Right lobe of liver (tissue), 6 donors: ENCODE measurements around the gene PITX2. TPM values are rescaled to one million over a fixed set of nuclear protein-coding genes. Genes with fewer than 3 reads are reported as not detected.
"Not testable (repeated sequence)": the region's sequence is repeated elsewhere in the genome, so short reads cannot be mapped to it uniquely, and the experiment has no call there.

Experiments
- ATAC-seq, 4 donors: fragments of 200-7000 bp; cut with Tn5 transposase; one replicate each; pipeline ENCODE4 v1.9.1; 2020; ENCODE audit warnings: mild to moderate bottlenecking in 4 of 4, moderate library complexity in 4 of 4
- DNase-seq, 3 donors: peaks; one replicate each; pipeline ENCODE4 v3.0.0-alpha.2; 2020
- H3K27ac ChIP-seq, 3 donors: fragments of 200-600 bp; one replicate each; pipeline ENCODE4 v1.8.0; 2022
- H3K27me3 ChIP-seq, 2 donors: fragments of 200-600 bp; one replicate each; pipeline ENCODE4 v1.8.0; 2022
- H3K36me3 ChIP-seq, 4 donors: fragments of 200-600 bp; sonication (generic) in 1 of 4; one replicate each; pipeline versions ENCODE4 v1.5.1 to v1.8.0; 2017 to 2022; ENCODE audit warnings: control low read depth in 1 of 4
- H3K4me1 ChIP-seq, 4 donors: fragments of 200-600 bp; sonication (generic) in 1 of 4; one replicate each; pipeline versions ENCODE4 v1.5.1 to v1.8.0; 2017 to 2022; ENCODE audit warnings: control low read depth in 1 of 4
- H3K4me3 ChIP-seq, 3 donors: fragments of 200-600 bp; one replicate each; pipeline ENCODE4 v1.8.0; 2022
- H3K9me3 ChIP-seq, 4 donors: fragments of 200-600 bp; sonication (generic) in 1 of 4; one replicate each; pipeline versions ENCODE4 v1.5.1 to v1.8.0; 2017 to 2022; ENCODE audit warnings: control low read depth in 1 of 4
- POLR2A ChIP-seq: fragments of 450-650 bp; IDR thresholded peaks from one replicate; pipeline ENCODE4 v1.6.1; 2017; ENCODE audit warnings: antibody characterized with exemption, mild to moderate bottlenecking
- WGBS: methylation state at CpG from one replicate; pipeline ENCODE4 v1.1.6; 2018; ENCODE audit warnings: low coverage, low lambda C conversion rate; ENCODE audit not compliant: insufficient coverage; ENCODE audit errors: missing lambda C conversion rate; 5-methylcytosine and 5-hydroxymethylcytosine counted together
- intact Hi-C, 2 donors: fragments of 100-400 bp; cut with DNase I; formaldehyde crosslinking; loops; one replicate each; pipeline versions ENCODE4 v1.11.2 to v1.14.1; 2022
- total RNA-seq, 6 experiments: library from RNA; depleted of rRNA in 2 of 6; stranded (reverse); fragments of >200 nt in 2 of 6; fragmentation: NEBNext Ultra II Directional in 3 of 6; extraction: Animal tissue kit (Norgen Biotek cat#: 25700) in 3 of 6; gene quantifications; one replicate each; pipeline versions ENCODE4 v1.1.0 to v1.2.4, GENCODE V29; 2016 to 2023
- TF ChIP-seq, protein P1 (sequence below), 4 donors: fragments of 200-600 bp in 3 of 4; fragments of 450-650 bp in 1 of 4; IDR thresholded peaks; one replicate each; pipeline versions ENCODE4 v1.5.1 to v1.8.0; 2016 to 2022; ENCODE audit warnings: antibody characterized with exemption in 4 of 4, mild to moderate bottlenecking in 2 of 4
- donor health status: DM: no; HTN: yes; CAD: no.
- donor health status: DM: no; HTN: no; CAD: no.
- donor health status: DM: no; HTN: no; CAD: no.
- donor health status: DM: no; HTN: yes; CAD: no.
- donor health status: DM: no; HTN: yes; CAD: no.

The PITX2 gene
- total RNA-seq, 6 experiments from 2014 or later, result not detected

GRCh38 chr4:110589297-110589696 is 33.6 kb downstream of the PITX2 start:
- TF ChIP-seq, protein P1, sequence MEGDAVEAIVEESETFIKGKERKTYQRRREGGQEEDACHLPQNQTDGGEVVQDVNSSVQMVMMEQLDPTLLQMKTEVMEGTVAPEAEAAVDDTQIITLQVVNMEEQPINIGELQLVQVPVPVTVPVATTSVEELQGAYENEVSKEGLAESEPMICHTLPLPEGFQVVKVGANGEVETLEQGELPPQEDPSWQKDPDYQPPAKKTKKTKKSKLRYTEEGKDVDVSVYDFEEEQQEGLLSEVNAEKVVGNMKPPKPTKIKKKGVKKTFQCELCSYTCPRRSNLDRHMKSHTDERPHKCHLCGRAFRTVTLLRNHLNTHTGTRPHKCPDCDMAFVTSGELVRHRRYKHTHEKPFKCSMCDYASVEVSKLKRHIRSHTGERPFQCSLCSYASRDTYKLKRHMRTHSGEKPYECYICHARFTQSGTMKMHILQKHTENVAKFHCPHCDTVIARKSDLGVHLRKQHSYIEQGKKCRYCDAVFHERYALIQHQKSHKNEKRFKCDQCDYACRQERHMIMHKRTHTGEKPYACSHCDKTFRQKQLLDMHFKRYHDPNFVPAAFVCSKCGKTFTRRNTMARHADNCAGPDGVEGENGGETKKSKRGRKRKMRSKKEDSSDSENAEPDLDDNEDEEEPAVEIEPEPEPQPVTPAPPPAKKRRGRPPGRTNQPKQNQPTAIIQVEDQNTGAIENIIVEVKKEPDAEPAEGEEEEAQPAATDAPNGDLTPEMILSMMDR (IDR thresholded peaks at IDR 0.05), result peak in 3 of 4 donors; percentile 18 to 28 (median 27)
- TF ChIP-seq POLR2A, result no peak
- intact Hi-C loops, result no loop called here
- Histone ChIP-seq H3K27me3 (no peaks in the 10 kb centered on the region), H3K36me3 (no peaks in the 10 kb centered on the region), H3K27ac (no peak overlapping the region), H3K9me3 (no peaks in the 10 kb centered on the region), H3K4me1 (no peaks in the 10 kb centered on the region), H3K4me3 (no peak overlapping the region)
- DNase-seq (no peak), ATAC-seq (no peak)

DNA sequence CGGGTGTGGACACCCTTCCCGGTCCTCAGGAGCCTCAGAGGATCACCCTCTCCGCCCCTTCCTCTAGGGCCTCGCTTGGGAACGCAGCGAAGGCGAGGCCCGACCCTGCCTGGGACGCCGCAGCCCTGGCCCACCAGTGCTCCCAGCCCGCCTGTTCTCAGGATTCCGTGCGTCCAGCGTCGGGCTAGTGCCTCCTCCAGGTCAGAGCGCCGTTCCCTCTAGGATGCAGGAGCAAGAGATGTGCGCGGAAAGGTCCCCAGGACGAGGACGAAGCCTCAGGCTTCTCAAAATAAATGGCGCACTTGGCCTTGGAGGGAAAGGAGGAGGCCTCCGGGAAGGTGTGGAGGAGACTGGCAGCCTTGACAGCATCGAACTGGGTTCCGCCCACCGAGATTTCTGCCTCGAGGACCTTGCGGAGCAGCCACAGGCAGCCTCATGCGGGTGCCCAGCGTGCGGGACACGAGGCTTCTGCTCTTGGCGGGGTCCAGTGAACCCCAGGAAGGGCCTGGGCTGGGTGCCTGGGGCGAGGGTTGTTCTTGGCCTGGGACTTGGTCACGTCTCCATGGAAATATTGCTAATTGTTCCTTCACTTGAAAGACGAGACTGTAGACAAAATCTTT is 35.1 kb downstream of the PITX2 start:
- H3K27ac ChIP-seq, result no peak overlapping the region
- TF ChIP-seq, protein P1 (IDR thresholded peaks at IDR 0.05), result no peak
- TF ChIP-seq POLR2A, result no peak
- H3K27me3 ChIP-seq, result no peaks in the 10 kb centered on the region
- WGBS, result 87% methylated on average over 19 of the region's 36 CpGs
- H3K4me1 ChIP-seq, result no peaks in the 10 kb centered on the region
- DNase-seq, result no peak
- H3K36me3 ChIP-seq, result no peaks in the 10 kb centered on the region
- no peaks in the 10 kb centered on the region for H3K9me3 ChIP-seq
- no peak overlapping the region for H3K4me3 ChIP-seq
- peak in 1 of 4 donors; percentile 28 for ATAC-seq
- intact Hi-C loops, result no loop called here

- Histone ChIP-seq H3K4me1 (no peaks in the 10 kb centered on the region), H3K36me3 (no peaks in the 10 kb centered on the region), H3K27ac (no peak overlapping the region), H3K4me3 (no peak overlapping the region), H3K27me3 (no peaks in the 10 kb centered on the region), H3K9me3 (no peaks in the 10 kb centered on the region)
- 16% methylated on average over 7 of the region's 7 CpGs for WGBS
- intact Hi-C loops, result no loop called here
- TF ChIP-seq, protein P1 (IDR thresholded peaks at IDR 0.05), result peak; percentile 36 to 61 (median 50)
- no peak for TF ChIP-seq POLR2A
- DNase-seq (no peak), ATAC-seq (peak; percentile 70 to 77 (median 74))
Observed at GRCh38 chr4:110586131-110586850, 36.6 kb downstream of the PITX2 start.

GRCh38 chr4:110576696-110577095 is 46.2 kb downstream of the PITX2 start:
- H3K9me3 ChIP-seq, H3K27ac ChIP-seq, ATAC-seq, intact Hi-C loops, H3K4me3 ChIP-seq, DNase-seq, H3K4me1 ChIP-seq, H3K36me3 ChIP-seq, H3K27me3 ChIP-seq: not testable (repeated sequence)
- 92% methylated on average over 2 of the region's 2 CpGs for WGBS

Other genes with a start within 250 kb of the PITX2 start
- 10 to 100 TPM; 15.5 to 28.7 (median 24.7) TPM for gene ENPEP, start 146.9 kb downstream of the PITX2 start, total RNA-seq